ENCODE measurements around the gene NBEA.
"Not testable (repeated sequence)": the region's sequence is repeated elsewhere in the genome, so short reads cannot be mapped to it uniquely, and the experiment has no call there.

NBEA gene

GRCh38 chr13:35675651-35676050 lies 733.6 kb downstream of the NBEA start:
- Histone ChIP-seq H3K4me3 (ENCODE audit: severe bottlenecking) (no peak overlapping the region), H3K27ac (ENCODE audit: poor library complexity, severe bottlenecking) (no peak overlapping the region), H3K9me3 (ENCODE audit: severe bottlenecking) (no peaks in the 10 kb centered on the region), H3K27me3 (ENCODE audit: insufficient read depth, poor library complexity, severe bottlenecking) (no peaks in the 10 kb centered on the region), H3K4me1 (ENCODE audit: insufficient read depth, poor library complexity, severe bottlenecking) (no peaks in the 10 kb centered on the region), H3K36me3 (ENCODE audit: low read depth) (no peaks in the 10 kb centered on the region)
- TF ChIP-seq, protein P1, sequence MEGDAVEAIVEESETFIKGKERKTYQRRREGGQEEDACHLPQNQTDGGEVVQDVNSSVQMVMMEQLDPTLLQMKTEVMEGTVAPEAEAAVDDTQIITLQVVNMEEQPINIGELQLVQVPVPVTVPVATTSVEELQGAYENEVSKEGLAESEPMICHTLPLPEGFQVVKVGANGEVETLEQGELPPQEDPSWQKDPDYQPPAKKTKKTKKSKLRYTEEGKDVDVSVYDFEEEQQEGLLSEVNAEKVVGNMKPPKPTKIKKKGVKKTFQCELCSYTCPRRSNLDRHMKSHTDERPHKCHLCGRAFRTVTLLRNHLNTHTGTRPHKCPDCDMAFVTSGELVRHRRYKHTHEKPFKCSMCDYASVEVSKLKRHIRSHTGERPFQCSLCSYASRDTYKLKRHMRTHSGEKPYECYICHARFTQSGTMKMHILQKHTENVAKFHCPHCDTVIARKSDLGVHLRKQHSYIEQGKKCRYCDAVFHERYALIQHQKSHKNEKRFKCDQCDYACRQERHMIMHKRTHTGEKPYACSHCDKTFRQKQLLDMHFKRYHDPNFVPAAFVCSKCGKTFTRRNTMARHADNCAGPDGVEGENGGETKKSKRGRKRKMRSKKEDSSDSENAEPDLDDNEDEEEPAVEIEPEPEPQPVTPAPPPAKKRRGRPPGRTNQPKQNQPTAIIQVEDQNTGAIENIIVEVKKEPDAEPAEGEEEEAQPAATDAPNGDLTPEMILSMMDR (IDR thresholded peaks at IDR 0.05; ENCODE audit: poor library complexity, severe bottlenecking), result no peak
- DNase-seq (ENCODE audit: low spot score) (no peak), ATAC-seq (ENCODE audit: low read depth) (no peak)

DNA sequence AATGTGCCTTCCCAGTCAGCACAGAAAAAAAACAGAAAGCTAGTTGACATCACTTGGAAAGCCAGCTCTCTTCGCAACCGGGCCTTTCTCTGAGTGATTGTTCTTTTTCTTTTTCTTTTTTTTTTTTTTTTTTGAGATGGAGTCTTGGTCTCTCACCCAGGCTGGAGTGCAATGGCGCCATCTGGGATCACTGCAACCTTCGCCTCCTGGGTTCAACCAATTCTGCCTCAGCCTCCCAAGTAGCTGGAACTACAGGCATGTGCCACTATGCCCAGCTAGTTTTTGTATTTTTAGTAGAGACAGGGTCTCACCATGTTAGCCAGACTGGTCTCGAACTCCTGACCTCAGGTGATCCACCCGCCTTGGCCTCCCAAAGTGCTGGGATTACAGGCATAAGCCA lies 735.8 kb downstream of the NBEA start:
- H3K36me3 ChIP-seq (ENCODE audit: low read depth); H3K9me3 ChIP-seq (ENCODE audit: severe bottlenecking); H3K27ac ChIP-seq (ENCODE audit: poor library complexity, severe bottlenecking); H3K4me3 ChIP-seq (ENCODE audit: severe bottlenecking); DNase-seq (ENCODE audit: low spot score); ATAC-seq (ENCODE audit: low read depth); H3K27me3 ChIP-seq (ENCODE audit: insufficient read depth, poor library complexity, severe bottlenecking); H3K4me1 ChIP-seq (ENCODE audit: insufficient read depth, poor library complexity, severe bottlenecking): not testable (repeated sequence)

DNA sequence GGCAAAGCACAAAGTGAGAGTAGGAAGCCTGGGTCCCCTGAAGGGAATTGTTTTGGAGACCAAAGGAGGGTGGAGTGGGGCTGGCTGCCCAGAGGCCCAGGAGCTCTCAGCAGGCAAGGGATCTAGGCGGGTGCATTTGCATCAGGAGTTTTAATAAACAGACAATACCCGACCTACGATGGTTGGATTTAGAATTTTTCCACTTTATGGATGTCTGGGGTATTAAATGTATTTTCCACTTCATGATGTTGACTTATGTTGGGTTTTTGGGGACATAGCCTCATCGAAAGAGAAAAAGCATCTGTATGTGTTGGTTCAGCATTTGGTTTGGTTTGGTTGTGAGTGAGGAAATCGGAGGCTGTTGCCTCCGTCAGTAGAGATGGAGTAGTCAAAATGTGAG lies 739.6 kb downstream of the NBEA start:
- no peak overlapping the region for H3K4me3 ChIP-seq (ENCODE audit: severe bottlenecking)
- no peaks in the 10 kb centered on the region for H3K36me3 ChIP-seq (ENCODE audit: low read depth)
- no peak overlapping the region for H3K27ac ChIP-seq (ENCODE audit: poor library complexity, severe bottlenecking)
- TF ChIP-seq, protein P1 (IDR thresholded peaks at IDR 0.05; ENCODE audit: poor library complexity, severe bottlenecking), result no peak
- ATAC-seq (ENCODE audit: low read depth), result no peak
- no peaks in the 10 kb centered on the region for H3K4me1 ChIP-seq (ENCODE audit: insufficient read depth, poor library complexity, severe bottlenecking)
- no peaks in the 10 kb centered on the region for H3K9me3 ChIP-seq (ENCODE audit: severe bottlenecking)
- H3K27me3 ChIP-seq (ENCODE audit: insufficient read depth, poor library complexity, severe bottlenecking), result no peaks in the 10 kb centered on the region
- no peak for DNase-seq (ENCODE audit: low spot score)

DNA sequence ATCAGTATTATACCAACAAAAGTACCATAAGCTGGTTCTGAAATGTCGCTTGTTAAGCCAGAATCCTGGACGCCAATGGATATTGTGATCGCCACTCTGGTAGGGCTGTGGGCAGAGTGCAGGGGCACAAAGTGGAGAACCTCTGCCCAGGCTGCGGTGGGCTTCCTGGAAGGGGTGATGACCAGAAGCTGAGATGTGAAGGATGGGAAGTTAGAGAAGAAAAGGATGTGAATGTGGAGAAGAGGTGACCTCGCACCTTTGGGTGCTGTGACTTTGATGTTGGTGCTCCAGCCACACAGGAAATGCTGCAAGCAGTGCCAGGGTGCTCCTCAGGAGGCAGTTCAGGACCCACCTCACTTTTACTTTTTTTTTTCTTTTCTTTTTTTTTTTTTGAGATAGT lies 742.4 kb downstream of the NBEA start:
- TF ChIP-seq, protein P1 (IDR thresholded peaks at IDR 0.05; ENCODE audit: poor library complexity, severe bottlenecking), result no peak
- Histone ChIP-seq H3K4me1 (ENCODE audit: insufficient read depth, poor library complexity, severe bottlenecking) (no peaks in the 10 kb centered on the region), H3K36me3 (ENCODE audit: low read depth) (no peaks in the 10 kb centered on the region), H3K4me3 (ENCODE audit: severe bottlenecking) (no peak overlapping the region), H3K27ac (ENCODE audit: poor library complexity, severe bottlenecking) (no peak overlapping the region), H3K9me3 (ENCODE audit: severe bottlenecking) (no peaks in the 10 kb centered on the region), H3K27me3 (ENCODE audit: insufficient read depth, poor library complexity, severe bottlenecking) (no peaks in the 10 kb centered on the region)
- no peak for ATAC-seq (ENCODE audit: low read depth)
- DNase-seq (ENCODE audit: low spot score), result no peak

- no peak for DNase-seq (ENCODE audit: low spot score)
Measured at GRCh38 chr13:35687336-35687735, 745.3 kb downstream of the NBEA start.

More at GRCh38 chr13:35687336-35687735, 745.3 kb downstream of the NBEA start:
- Histone ChIP-seq H3K9me3 (ENCODE audit: severe bottlenecking) (no peaks in the 10 kb centered on the region), H3K4me1 (ENCODE audit: insufficient read depth, poor library complexity, severe bottlenecking) (no peaks in the 10 kb centered on the region), H3K27me3 (ENCODE audit: insufficient read depth, poor library complexity, severe bottlenecking) (no peaks in the 10 kb centered on the region), H3K4me3 (ENCODE audit: severe bottlenecking) (no peak overlapping the region), H3K36me3 (ENCODE audit: low read depth) (no peaks in the 10 kb centered on the region), H3K27ac (ENCODE audit: poor library complexity, severe bottlenecking) (no peak overlapping the region)
- TF ChIP-seq, protein P1 (IDR thresholded peaks at IDR 0.05; ENCODE audit: poor library complexity, severe bottlenecking), result no peak
- no peak for ATAC-seq (ENCODE audit: low read depth)

Measured in RWPE2 (cell line).